ENCODE measurements around the gene HSPG2.

The HSPG2 gene

GRCh38 chr1:21854751-21855131, 82.4 kb downstream of the HSPG2 start:
- H3K4me3 ChIP-seq (ENCODE audit: low read depth, low read length): no peak overlapping the region
- DNase-seq (ENCODE audit: low read depth): no peak

DNA sequence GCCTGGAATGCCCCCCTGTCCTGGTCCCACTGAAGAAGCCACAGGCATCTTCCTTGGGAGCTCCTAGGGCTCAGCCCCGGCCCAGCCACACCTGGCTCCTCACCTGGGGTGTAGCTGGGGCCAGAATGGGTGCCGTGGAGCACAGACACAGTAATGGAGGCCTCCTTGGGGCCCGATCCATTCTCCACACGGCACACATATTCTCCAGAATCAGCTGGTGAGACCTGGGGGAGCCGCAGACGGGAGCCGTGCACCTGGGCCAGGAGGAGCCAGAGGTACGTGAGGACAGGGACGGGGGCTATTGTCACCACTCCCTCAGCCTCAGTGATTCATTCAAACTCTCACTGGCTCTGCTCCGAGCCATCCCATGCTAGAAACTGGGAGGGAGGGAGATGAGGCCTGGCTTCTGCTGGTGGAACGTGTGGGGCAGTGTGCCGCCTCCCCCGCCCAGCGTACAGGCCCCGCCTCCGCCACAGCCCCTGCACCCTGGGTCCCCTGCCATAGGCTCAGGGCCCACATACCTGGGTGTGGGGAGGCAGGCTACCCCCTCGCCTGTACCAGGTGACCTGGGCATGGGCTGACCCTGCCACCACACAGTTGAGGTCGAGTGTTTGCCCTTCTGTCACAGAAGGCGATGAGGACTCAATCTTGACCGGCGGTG, 82.9 kb downstream of the HSPG2 start:
- DNase-seq (ENCODE audit: low read depth): no peak
- H3K4me3 ChIP-seq (ENCODE audit: low read depth, low read length): no peak overlapping the region

- no peak for DNase-seq (ENCODE audit: low read depth)
- no peak overlapping the region for H3K4me3 ChIP-seq (ENCODE audit: low read depth, low read length)
Observed at GRCh38 chr1:21853131-21853427, 84.0 kb downstream of the HSPG2 start.

- no peak for DNase-seq (ENCODE audit: low read depth)
Observed at GRCh38 chr1:21852282-21853130, 84.6 kb downstream of the HSPG2 start.

GRCh38 chr1:21851430-21852250, 85.5 kb downstream of the HSPG2 start:
- no peak for DNase-seq (ENCODE audit: low read depth)
- H3K4me3 ChIP-seq (ENCODE audit: low read depth, low read length): no peak overlapping the region

More at GRCh38 chr1:21852282-21853130, 84.6 kb downstream of the HSPG2 start:
- H3K4me3 ChIP-seq (ENCODE audit: low read depth, low read length): no peak overlapping the region

- no peak for DNase-seq (ENCODE audit: low read depth)
- no peak overlapping the region for H3K4me3 ChIP-seq (ENCODE audit: low read depth, low read length)
Observed at GRCh38 chr1:21849909-21850576, 87.1 kb downstream of the HSPG2 start.

- H3K4me3 ChIP-seq (ENCODE audit: low read depth, low read length): no peak overlapping the region
- DNase-seq (ENCODE audit: low read depth): no peak
Observed at GRCh38 chr1:21848524-21849174, 88.5 kb downstream of the HSPG2 start.

DNA sequence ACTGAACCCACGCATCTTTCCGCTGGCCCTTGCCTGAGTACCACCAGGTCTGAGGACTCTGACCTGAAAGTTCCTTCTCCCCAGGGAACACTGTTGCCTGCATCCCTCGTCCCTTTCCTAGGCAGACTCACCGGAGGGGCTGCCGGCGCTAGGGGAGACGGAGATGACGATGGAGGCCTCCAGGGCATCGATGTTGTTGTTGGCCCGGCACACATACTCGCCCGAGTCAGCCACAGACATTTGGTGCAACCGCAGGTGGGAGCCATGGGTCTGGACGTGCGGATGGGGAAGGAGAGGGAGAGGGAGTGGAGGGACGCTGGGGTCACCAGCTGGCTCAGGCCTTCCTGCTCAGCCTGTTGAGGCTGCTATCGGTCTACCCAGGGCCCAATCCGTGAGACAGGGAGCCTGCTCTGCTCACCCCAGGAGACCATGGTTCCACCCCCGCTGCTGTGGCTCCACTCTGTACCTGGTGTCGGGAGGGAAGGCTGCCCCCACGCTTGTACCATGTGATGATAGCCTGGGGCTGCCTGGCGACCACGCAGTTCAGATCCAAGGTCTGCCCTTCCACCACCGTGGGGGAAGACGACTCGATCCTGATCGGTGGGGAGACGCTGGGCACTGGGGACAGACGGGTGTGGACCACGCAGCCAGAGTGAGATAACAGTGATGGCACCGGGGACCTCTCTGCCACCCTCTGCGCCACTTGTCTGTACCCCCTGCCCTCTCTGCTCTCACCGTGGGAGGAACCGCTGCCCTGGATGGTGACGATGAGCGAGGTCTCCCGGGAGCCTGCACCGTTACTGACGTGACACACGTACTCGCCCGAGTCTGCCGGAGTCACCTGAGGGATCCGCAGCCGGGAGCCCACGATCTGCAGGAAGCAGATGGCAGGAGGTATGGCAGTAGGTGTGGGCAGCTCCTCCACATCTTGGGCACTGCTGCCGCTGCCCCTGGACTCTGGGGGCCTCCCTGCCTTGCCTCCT, 89.6 kb downstream of the HSPG2 start:
- no peak for DNase-seq (ENCODE audit: low read depth)
- H3K4me3 ChIP-seq (ENCODE audit: low read depth, low read length): no peak overlapping the region

GRCh38 chr1:21845646-21846641, 91.2 kb downstream of the HSPG2 start:
- no peak for DNase-seq (ENCODE audit: low read depth)
- H3K4me3 ChIP-seq (ENCODE audit: low read depth, low read length): no peak overlapping the region

GRCh38 chr1:21843996-21844395, 93.1 kb downstream of the HSPG2 start:
- no peak overlapping the region for H3K4me3 ChIP-seq (ENCODE audit: low read depth, low read length)
- no peak for DNase-seq (ENCODE audit: low read depth)

- DNase-seq (ENCODE audit: low read depth): no peak
- H3K4me3 ChIP-seq (ENCODE audit: low read depth, low read length): no peak overlapping the region
Observed at GRCh38 chr1:21843208-21843607, 93.9 kb downstream of the HSPG2 start.

GRCh38 chr1:21842606-21843162, 94.4 kb downstream of the HSPG2 start:
- DNase-seq (ENCODE audit: low read depth): no peak
- H3K4me3 ChIP-seq (ENCODE audit: low read depth, low read length): no peak overlapping the region

- no peak overlapping the region for H3K4me3 ChIP-seq (ENCODE audit: low read depth, low read length)
- no peak for DNase-seq (ENCODE audit: low read depth)
Observed at GRCh38 chr1:21841852-21842466, 95.2 kb downstream of the HSPG2 start.

DNA sequence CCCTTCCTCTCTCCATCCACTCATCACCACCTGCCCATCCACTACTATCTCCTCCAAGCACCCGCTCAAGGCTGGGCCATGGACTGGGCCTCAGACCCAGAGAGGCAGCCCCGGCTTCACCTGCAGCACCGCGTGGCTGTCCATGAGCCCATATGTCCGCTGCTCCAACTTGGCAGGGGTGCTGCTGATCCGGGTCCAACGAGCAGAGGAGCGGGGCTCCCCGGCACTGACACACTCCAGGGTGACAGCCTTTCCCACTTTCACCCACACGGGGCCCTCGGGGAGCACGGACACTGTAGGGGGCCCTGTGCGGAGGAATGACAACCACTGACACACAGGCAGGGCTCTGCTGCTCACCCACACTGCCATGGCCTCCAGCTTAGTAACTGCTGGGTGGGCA, 96.1 kb downstream of the HSPG2 start:
- H3K4me3 ChIP-seq (ENCODE audit: low read depth, low read length): no peak overlapping the region
- no peak for DNase-seq (ENCODE audit: low read depth)

DNA sequence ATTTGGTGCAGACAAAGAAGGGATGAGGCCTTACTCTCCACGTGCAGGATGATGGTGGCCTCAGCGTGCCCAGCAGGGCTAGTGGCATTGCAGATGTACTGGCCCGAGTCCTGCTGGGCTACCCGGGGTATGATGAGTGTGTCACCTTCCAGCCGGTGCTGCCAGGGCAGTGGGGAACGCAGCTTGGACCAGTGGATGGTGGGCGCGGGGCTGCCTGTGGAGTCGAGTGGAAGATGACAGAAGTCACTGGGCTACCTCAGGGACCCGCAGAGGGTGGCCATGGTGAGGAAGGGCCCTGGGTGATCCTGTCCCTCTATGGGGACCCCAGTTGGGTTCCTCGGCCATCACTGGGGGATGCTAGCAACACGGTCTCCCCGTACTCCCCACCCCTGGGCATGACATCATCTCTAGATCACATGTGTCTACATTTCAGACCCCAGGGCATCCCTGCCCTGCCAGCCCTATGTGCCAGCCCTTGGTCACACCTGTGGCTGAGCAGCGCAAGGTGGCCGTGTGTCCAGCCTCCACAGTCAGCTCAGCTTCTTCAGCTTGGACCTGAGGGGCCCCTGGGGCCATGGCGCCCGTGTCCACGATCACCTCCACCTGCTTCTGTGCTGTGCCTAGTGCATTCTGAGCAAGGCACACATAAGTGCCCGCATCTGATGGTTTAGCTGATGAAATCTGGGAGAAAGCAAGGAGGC, 97.6 kb downstream of the HSPG2 start:
- no peak overlapping the region for H3K4me3 ChIP-seq (ENCODE audit: low read depth, low read length)
- DNase-seq (ENCODE audit: low read depth): no peak

All from skeletal muscle cell (primary cell).